ENCODE results near the gene ZFHX3. TPM values are rescaled to one million over a fixed set of nuclear protein-coding genes. Genes with fewer than 3 reads are reported as not detected.

ZFHX3 gene
- total and polyA plus RNA-seq, 9 of the 15 experiments (the other 6 are each of a cell fraction or from before 2014, with no cell fraction given): 0.01 to 0.23 (median 0.06) TPM; not detected in 4

- TF ChIP-seq KAT7 (CRISPR knock-in tag; IDR thresholded peaks at IDR 0.05; ENCODE audit: borderline replicate concordance): no peak
- TF ChIP-seq ZKSCAN3 (CRISPR knock-in tag; IDR thresholded peaks at IDR 0.05): no peak
- no peak for TF ChIP-seq LARP7 (IDR thresholded peaks at IDR 0.05)
Measured at GRCh38 chr16:73052576-73052975, 4.6 kb upstream of the ZFHX3 start (continued).

- no peak overlapping the region for H2AFZ ChIP-seq (ENCODE audit: low read depth, low read length)
- POLR2A ChIA-PET: interaction anchor here (0.7 kb wide), 1 partner anchor 1871 kb away, joined by 3 read pairs; no protein-coding TSS in a partner anchor
- no peak overlapping the region for H3K4me2 ChIP-seq (ENCODE audit: insufficient read depth, low read length)
- H3K36me3 ChIP-seq (ENCODE audit: control insufficient read depth, insufficient read depth, low read length): no peaks in the 10 kb centered on the region
- BruUV-seq (replicated peaks): no TSS peak
- peaks cover 29 to 44% of the 10 kb centered on the region in 2 experiments; a peak in 4 of 5 replicates for H3K27me3 ChIP-seq (ENCODE audit: control insufficient read depth in 2 of 2, insufficient read depth in 2 of 2, low read length in 2 of 2)
- TF ChIP-seq CUX1 (CRISPR knock-in tag; IDR thresholded peaks at IDR 0.05): no peak
- TF ChIP-seq FOXP4 (CRISPR knock-in tag; IDR thresholded peaks at IDR 0.05; ENCODE audit: borderline replicate concordance): no peak
- TF ChIP-seq CTCFL (IDR thresholded peaks at IDR 0.05; ENCODE audit: borderline replicate concordance, insufficient read depth, low read depth, low read length, poor library complexity, severe bottlenecking): no peak
- TF ChIP-seq PHTF2 (CRISPR knock-in tag; IDR thresholded peaks at IDR 0.05): no peak
- no peak for TF ChIP-seq CHD2 (IDR thresholded peaks at IDR 0.05; ENCODE audit: low read depth, low read length)
- no peak for TF ChIP-seq FOSL1 (tag; conservative IDR thresholded peaks at IDR 0.05)
- no peak for TF ChIP-seq ZNF224 (CRISPR knock-in tag; IDR thresholded peaks at IDR 0.05)
- no peak for TF ChIP-seq U2AF1 (optimal IDR thresholded peaks at IDR 0.05; ENCODE audit: low read depth, low read length)
- H3K9ac ChIP-seq (ENCODE audit: insufficient read depth in 1 of 2, low read depth in 2 of 2, low read length in 2 of 2): no peak overlapping the region
- 2% methylated on average over 8 of the region's 9 CpGs for WGBS (ENCODE audit: insufficient coverage, low coverage, missing lambda C conversion rate)
- H3K79me2 ChIP-seq (ENCODE audit: control insufficient read depth, insufficient read depth, low read length): no peaks in the 10 kb centered on the region
- in situ Hi-C loops (cut with MboI): no loop called here
- H3K9me1 ChIP-seq (ENCODE audit: control insufficient read depth, insufficient read depth, low read length): no peaks in the 10 kb centered on the region
- H4K20me1 ChIP-seq (replicated peaks; ENCODE audit: control insufficient read depth, insufficient read depth, low read length): 0 out of 2 replicates have a peak, but pooled peaks cover 3% of the 10 kb centered on the region
- no peak overlapping the region for H3K4me3 ChIP-seq
- H3K9me3 ChIP-seq (replicated peaks; ENCODE audit: control insufficient read depth, insufficient read depth, low read depth, low read length): no peaks in the 10 kb centered on the region
- DNase-seq (ENCODE audit: extremely low read depth in 1 of 4, low spot score in 3 of 4) (no peak), ATAC-seq (no peak), FAIRE-seq (no peak)
- no peak overlapping the region for H3K27ac ChIP-seq (ENCODE audit: extremely low read depth, low read depth, low read length)
- peaks cover 0 to 5% of the 10 kb centered on the region in 2 experiments; a peak in 2 of 5 replicates for H3K4me1 ChIP-seq (replicated peaks in 1 of 2; ENCODE audit: control insufficient read depth in 2 of 2, insufficient read depth in 2 of 2, low read length in 2 of 2)
- intact Hi-C loops (cut with micrococcal nuclease): no loop called here
- CTCF ChIA-PET (ENCODE audit: low intra/inter-chr PET ratio): no interaction called here
Measured at GRCh38 chr16:73051961-73052360, 4.0 kb upstream of the ZFHX3 start.

Measured in K562 (cell line).